GM18507 (cell line): ENCODE data around the gene DLG1.
A peak's percentile ranks its signal among the peaks of the same experiment; 100 is the strongest.
"Not testable (repeated sequence)": the region's sequence is repeated elsewhere in the genome, so short reads cannot be mapped to it uniquely, and the experiment has no call there.

ENCODE experiments used
- DNase-seq: peaks from one replicate; pipeline ENCODE4 v3.0.0; 2011; ENCODE audit warnings: low read depth; ENCODE audit not compliant: insufficient read length; ENCODE audit errors: extremely low spot score
- FAIRE-seq: peaks from 2 replicates; lab custom pipeline; 2011; peaks lifted over from hg19 to GRCh38; lab: Jason Lieb, UNC

DLG1 gene

GRCh38 chr3:197064771-197065170 is 233.6 kb downstream of the DLG1 start:
- FAIRE-seq (no peak), DNase-seq (no peak)

- FAIRE-seq (no peak), DNase-seq (no peak)
Measured at GRCh38 chr3:197062446-197062845, 236.0 kb downstream of the DLG1 start.

GRCh38 chr3:197051637-197052036 is 246.8 kb downstream of the DLG1 start:
- not testable (repeated sequence) for FAIRE-seq, DNase-seq

- DNase-seq (no peak), FAIRE-seq (peak; percentile 66)
Measured at GRCh38 chr3:197050511-197050910, 247.9 kb downstream of the DLG1 start.

GRCh38 chr3:197042539-197042938 is 255.9 kb downstream of the DLG1 start:
- DNase-seq (no peak), FAIRE-seq (no peak)

- FAIRE-seq: no peak
Measured at GRCh38 chr3:197041875-197042488, 256.4 kb downstream of the DLG1 start.

GRCh38 chr3:197040658-197041057 is 257.8 kb downstream of the DLG1 start:
- DNase-seq (no peak), FAIRE-seq (no peak)

More at GRCh38 chr3:197041875-197042488, 256.4 kb downstream of the DLG1 start:
- DNase-seq: no peak

- DNase-seq: no peak
- no peak for FAIRE-seq
Measured at GRCh38 chr3:197038679-197039462, 259.5 kb downstream of the DLG1 start.

GRCh38 chr3:197035577-197035976 is 262.8 kb downstream of the DLG1 start:
- FAIRE-seq (no peak), DNase-seq (no peak)

- DNase-seq, FAIRE-seq: not testable (repeated sequence)
Measured at GRCh38 chr3:197034778-197035177, 263.6 kb downstream of the DLG1 start.

- not testable (repeated sequence) for DNase-seq
Measured at GRCh38 chr3:197033764-197034163, 264.6 kb downstream of the DLG1 start.

GRCh38 chr3:197031315-197032285 is 266.8 kb downstream of the DLG1 start:
- FAIRE-seq: no peak

More at GRCh38 chr3:197033764-197034163, 264.6 kb downstream of the DLG1 start:
- not testable (repeated sequence) for FAIRE-seq

GRCh38 chr3:197030379-197031314 is 267.8 kb downstream of the DLG1 start:
- DNase-seq (no peak), FAIRE-seq (no peak)

More at GRCh38 chr3:197031315-197032285, 266.8 kb downstream of the DLG1 start:
- no peak for DNase-seq

- FAIRE-seq: peak; percentile 49
- DNase-seq: peak; percentile 92
Measured at GRCh38 chr3:197029511-197030167, 268.8 kb downstream of the DLG1 start, which contains the start of gene MELTF. Gene MELTF, minus strand, starts transcription at chr3:197029817. Its CDS starts 115 bp downstream, at chr3:197029702.

GRCh38 chr3:197028728-197029510 is 269.5 kb downstream of the DLG1 start:
- FAIRE-seq (peak; percentile 60), DNase-seq (no peak)

- no peak for FAIRE-seq
- DNase-seq: no peak
Measured at GRCh38 chr3:197027896-197028727, 270.3 kb downstream of the DLG1 start.
